Measurements from ENCODE around the gene FBP1.
A peak's percentile ranks its signal among the peaks of the same experiment; 100 is the strongest.

Gene FBP1

GRCh38 chr9:94557376-94557775 is 81.9 kb downstream of the FBP1 start:
- Histone ChIP-seq H3K9me3 (ENCODE audit: severe bottlenecking) (no peaks in the 10 kb centered on the region), H3K27me3 (ENCODE audit: insufficient read depth, poor library complexity, severe bottlenecking) (no peaks in the 10 kb centered on the region), H3K36me3 (ENCODE audit: low read depth) (no peaks in the 10 kb centered on the region), H3K27ac (ENCODE audit: poor library complexity, severe bottlenecking) (no peak overlapping the region), H3K4me1 (ENCODE audit: insufficient read depth, poor library complexity, severe bottlenecking) (peaks cover 3% of the 10 kb centered on the region), H3K4me3 (ENCODE audit: severe bottlenecking) (no peak overlapping the region)
- ATAC-seq (ENCODE audit: low read depth), result no peak
- TF ChIP-seq CTCF (IDR thresholded peaks at IDR 0.05; ENCODE audit: poor library complexity, severe bottlenecking), result no peak
- DNase-seq (ENCODE audit: low spot score), result no peak

- no peaks in the 10 kb centered on the region for H3K9me3 ChIP-seq (ENCODE audit: severe bottlenecking)
- peak within 1 kb of the TSS; percentile 29 for H3K27ac ChIP-seq (ENCODE audit: poor library complexity, severe bottlenecking)
- H3K4me1 ChIP-seq (ENCODE audit: insufficient read depth, poor library complexity, severe bottlenecking), result peaks cover 3% of the 10 kb centered on the region
- ATAC-seq (ENCODE audit: low read depth), result peak; percentile 99
- peak; percentile 81 for TF ChIP-seq CTCF (IDR thresholded peaks at IDR 0.05; ENCODE audit: poor library complexity, severe bottlenecking)
- DNase-seq (ENCODE audit: low spot score), result peak; percentile 75
- peaks cover 4% of the 10 kb centered on the region for H3K36me3 ChIP-seq (ENCODE audit: low read depth)
- no peaks in the 10 kb centered on the region for H3K27me3 ChIP-seq (ENCODE audit: insufficient read depth, poor library complexity, severe bottlenecking)
- H3K4me3 ChIP-seq (ENCODE audit: severe bottlenecking), result peak within 1 kb of the TSS; percentile 46
Measured at GRCh38 chr9:94554439-94555331, 84.6 kb downstream of the FBP1 start, which contains the start of gene PCAT7. TSS of gene PCAT7 (plus strand) at chr9:94555083.

GRCh38 chr9:94554078-94554438 is 85.3 kb downstream of the FBP1 start:
- Histone ChIP-seq H3K36me3 (ENCODE audit: low read depth) (peaks cover 6% of the 10 kb centered on the region), H3K9me3 (ENCODE audit: severe bottlenecking) (no peaks in the 10 kb centered on the region), H3K4me3 (ENCODE audit: severe bottlenecking) (peak overlapping the region; percentile 46), H3K4me1 (ENCODE audit: insufficient read depth, poor library complexity, severe bottlenecking) (peaks cover 3% of the 10 kb centered on the region), H3K27me3 (ENCODE audit: insufficient read depth, poor library complexity, severe bottlenecking) (no peaks in the 10 kb centered on the region), H3K27ac (ENCODE audit: poor library complexity, severe bottlenecking) (no peak overlapping the region)
- peak; percentile 28; the same call in 1 of the 3 replicates for ATAC-seq (ENCODE audit: low read depth)
- no peak for DNase-seq (ENCODE audit: low spot score)
- no peak for TF ChIP-seq CTCF (IDR thresholded peaks at IDR 0.05; ENCODE audit: poor library complexity, severe bottlenecking)
